ENCODE measurements around the gene CHSY1. TPM values are rescaled to one million over a fixed set of nuclear protein-coding genes. Genes with fewer than 3 reads are reported as not detected.

Gene CHSY1
- total RNA-seq, 1 experiment from 2014 or later: 59.1 TPM

DNA sequence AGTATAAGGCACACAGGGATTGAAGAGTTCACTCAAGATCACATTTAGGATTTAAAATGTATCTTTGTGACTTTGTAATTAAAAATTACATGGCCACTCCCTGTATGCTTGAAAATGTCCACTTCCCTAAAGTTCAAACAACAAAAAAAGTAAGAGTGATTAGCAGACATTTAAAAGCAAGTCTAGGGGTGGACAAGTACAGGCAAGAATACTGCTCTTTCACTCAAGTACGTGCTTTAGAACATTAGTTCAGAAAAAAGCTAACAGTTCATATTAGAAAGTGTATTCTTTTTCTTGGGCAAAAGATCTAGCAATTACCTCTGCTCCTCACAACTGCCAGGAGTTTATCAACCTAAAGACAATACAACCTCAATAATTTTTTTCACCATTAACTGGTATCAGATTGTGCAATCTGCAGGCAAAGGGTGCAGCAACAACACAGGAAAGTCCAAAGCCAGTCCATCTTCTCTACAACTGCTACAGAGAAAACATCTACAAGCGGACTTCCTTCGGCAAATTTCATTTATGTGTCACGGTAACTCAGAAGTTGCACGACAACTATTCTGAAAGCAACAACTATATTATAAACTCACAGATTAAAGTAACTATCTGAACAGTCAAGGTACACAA is 18.1 kb downstream of the CHSY1 start (continued):
- TF ChIP-seq, protein P1, sequence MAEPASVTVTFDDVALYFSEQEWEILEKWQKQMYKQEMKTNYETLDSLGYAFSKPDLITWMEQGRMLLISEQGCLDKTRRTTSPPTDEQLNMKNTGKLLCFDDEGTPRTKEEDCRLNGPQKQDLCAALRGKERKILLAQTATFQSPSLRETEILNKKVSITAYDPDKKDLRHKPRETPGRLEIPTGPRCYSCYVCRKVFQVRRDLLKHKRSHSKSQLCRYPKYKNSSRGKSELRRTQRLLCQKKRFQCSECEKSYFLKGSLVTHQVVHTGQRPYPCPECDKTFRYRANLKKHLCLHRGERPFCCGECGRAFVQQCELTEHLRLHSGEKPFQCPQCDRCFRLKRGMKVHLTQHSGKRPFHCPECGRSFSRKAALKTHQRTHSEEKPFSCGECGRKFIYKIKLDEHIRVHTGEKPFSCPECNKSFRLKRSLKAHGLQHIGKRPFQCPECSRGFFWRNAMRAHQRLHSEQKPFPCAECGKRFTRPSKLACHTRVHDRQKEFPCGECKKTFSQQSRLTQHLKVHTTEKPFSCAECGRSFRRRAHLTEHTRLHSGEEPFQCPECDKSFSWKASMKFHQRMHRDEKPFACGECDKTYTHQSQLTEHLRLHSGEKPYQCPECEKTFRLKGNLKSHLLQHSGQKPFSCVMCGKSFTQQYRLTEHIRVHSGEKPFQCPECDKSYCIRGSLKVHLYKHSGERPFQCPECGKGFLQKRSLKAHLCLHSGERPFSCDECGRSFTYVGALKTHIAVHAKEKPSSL (CRISPR knock-in tag; conservative IDR thresholded peaks at IDR 0.05): no peak
- TF ChIP-seq, protein P2, sequence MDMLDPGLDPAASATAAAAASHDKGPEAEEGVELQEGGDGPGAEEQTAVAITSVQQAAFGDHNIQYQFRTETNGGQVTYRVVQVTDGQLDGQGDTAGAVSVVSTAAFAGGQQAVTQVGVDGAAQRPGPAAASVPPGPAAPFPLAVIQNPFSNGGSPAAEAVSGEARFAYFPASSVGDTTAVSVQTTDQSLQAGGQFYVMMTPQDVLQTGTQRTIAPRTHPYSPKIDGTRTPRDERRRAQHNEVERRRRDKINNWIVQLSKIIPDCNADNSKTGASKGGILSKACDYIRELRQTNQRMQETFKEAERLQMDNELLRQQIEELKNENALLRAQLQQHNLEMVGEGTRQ (CRISPR knock-in tag; IDR thresholded peaks at IDR 0.05): no peak
- TF ChIP-seq RORB (CRISPR knock-in tag; IDR thresholded peaks at IDR 0.05): no peak
- no peak for TF ChIP-seq EMX1 (CRISPR knock-in tag; IDR thresholded peaks at IDR 0.05)
- no peak for TF ChIP-seq SOX15 (CRISPR knock-in tag; IDR thresholded peaks at IDR 0.05)
- TF ChIP-seq, protein P3, sequence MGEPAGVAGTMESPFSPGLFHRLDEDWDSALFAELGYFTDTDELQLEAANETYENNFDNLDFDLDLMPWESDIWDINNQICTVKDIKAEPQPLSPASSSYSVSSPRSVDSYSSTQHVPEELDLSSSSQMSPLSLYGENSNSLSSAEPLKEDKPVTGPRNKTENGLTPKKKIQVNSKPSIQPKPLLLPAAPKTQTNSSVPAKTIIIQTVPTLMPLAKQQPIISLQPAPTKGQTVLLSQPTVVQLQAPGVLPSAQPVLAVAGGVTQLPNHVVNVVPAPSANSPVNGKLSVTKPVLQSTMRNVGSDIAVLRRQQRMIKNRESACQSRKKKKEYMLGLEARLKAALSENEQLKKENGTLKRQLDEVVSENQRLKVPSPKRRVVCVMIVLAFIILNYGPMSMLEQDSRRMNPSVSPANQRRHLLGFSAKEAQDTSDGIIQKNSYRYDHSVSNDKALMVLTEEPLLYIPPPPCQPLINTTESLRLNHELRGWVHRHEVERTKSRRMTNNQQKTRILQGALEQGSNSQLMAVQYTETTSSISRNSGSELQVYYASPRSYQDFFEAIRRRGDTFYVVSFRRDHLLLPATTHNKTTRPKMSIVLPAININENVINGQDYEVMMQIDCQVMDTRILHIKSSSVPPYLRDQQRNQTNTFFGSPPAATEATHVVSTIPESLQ (CRISPR knock-in tag; IDR thresholded peaks at IDR 0.05): no peak
- no peak for TF ChIP-seq ZNF396 (CRISPR knock-in tag; IDR thresholded peaks at IDR 0.05; ENCODE audit: borderline replicate concordance)
- TF ChIP-seq, protein P4, sequence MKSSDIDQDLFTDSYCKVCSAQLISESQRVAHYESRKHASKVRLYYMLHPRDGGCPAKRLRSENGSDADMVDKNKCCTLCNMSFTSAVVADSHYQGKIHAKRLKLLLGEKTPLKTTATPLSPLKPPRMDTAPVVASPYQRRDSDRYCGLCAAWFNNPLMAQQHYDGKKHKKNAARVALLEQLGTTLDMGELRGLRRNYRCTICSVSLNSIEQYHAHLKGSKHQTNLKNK (CRISPR knock-in tag; IDR thresholded peaks at IDR 0.05): no peak
- no peak for TF ChIP-seq RELA (CRISPR knock-in tag; IDR thresholded peaks at IDR 0.05; ENCODE audit: borderline replicate concordance)
- TF ChIP-seq, protein P5, sequence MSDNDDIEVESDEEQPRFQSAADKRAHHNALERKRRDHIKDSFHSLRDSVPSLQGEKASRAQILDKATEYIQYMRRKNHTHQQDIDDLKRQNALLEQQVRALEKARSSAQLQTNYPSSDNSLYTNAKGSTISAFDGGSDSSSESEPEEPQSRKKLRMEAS (CRISPR knock-in tag; IDR thresholded peaks at IDR 0.05): no peak
- TF ChIP-seq OVOL2 (CRISPR knock-in tag; IDR thresholded peaks at IDR 0.05; ENCODE audit: borderline replicate concordance): no peak
- TF ChIP-seq, protein P6, sequence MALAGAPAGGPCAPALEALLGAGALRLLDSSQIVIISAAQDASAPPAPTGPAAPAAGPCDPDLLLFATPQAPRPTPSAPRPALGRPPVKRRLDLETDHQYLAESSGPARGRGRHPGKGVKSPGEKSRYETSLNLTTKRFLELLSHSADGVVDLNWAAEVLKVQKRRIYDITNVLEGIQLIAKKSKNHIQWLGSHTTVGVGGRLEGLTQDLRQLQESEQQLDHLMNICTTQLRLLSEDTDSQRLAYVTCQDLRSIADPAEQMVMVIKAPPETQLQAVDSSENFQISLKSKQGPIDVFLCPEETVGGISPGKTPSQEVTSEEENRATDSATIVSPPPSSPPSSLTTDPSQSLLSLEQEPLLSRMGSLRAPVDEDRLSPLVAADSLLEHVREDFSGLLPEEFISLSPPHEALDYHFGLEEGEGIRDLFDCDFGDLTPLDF (CRISPR knock-in tag; IDR thresholded peaks at IDR 0.05): no peak
- no peak for TF ChIP-seq NR3C1 (CRISPR knock-in tag; conservative IDR thresholded peaks at IDR 0.05; ENCODE audit: low read depth)
- TF ChIP-seq, protein P7, sequence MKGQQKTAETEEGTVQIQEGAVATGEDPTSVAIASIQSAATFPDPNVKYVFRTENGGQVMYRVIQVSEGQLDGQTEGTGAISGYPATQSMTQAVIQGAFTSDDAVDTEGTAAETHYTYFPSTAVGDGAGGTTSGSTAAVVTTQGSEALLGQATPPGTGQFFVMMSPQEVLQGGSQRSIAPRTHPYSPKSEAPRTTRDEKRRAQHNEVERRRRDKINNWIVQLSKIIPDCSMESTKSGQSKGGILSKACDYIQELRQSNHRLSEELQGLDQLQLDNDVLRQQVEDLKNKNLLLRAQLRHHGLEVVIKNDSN (CRISPR knock-in tag; IDR thresholded peaks at IDR 0.05): no peak
- no peak for TF ChIP-seq NFE2L1 (CRISPR knock-in tag; IDR thresholded peaks at IDR 0.05)
- TF ChIP-seq TP53 (CRISPR knock-in tag; IDR thresholded peaks at IDR 0.05): no peak

DNA sequence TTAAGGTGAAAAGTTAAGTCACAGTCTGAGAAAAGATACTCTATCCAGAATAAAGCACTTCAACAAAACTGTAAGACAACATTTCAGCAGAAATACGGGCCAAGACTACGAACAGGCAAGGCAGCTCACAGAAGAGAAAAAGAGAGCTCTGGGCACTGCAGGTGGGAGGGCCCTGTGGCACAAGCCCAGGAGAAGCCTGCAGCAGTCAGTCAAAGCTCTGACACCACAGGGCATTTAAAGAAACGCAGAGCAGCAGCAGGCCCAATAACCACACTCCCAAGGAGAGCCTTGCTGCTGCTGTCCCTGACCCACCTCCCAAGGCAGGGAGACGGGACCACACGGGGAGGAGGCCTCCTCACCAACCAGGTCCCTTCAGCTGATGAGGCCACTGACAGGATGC is 19.2 kb downstream of the CHSY1 start:
- ChIA-PET CTCF (no interaction called here), POLR2A (no interaction called here)
- TF ChIP-seq NFYB (CRISPR knock-in tag; conservative IDR thresholded peaks at IDR 0.05; ENCODE audit: low read depth): no peak
- TF ChIP-seq NFE2L1 (CRISPR knock-in tag; IDR thresholded peaks at IDR 0.05): no peak
- TF ChIP-seq, protein P8, sequence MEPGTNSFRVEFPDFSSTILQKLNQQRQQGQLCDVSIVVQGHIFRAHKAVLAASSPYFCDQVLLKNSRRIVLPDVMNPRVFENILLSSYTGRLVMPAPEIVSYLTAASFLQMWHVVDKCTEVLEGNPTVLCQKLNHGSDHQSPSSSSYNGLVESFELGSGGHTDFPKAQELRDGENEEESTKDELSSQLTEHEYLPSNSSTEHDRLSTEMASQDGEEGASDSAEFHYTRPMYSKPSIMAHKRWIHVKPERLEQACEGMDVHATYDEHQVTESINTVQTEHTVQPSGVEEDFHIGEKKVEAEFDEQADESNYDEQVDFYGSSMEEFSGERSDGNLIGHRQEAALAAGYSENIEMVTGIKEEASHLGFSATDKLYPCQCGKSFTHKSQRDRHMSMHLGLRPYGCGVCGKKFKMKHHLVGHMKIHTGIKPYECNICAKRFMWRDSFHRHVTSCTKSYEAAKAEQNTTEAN (CRISPR knock-in tag; IDR thresholded peaks at IDR 0.05): no peak
- TF ChIP-seq RORB (CRISPR knock-in tag; IDR thresholded peaks at IDR 0.05): no peak
- TF ChIP-seq, protein P9, sequence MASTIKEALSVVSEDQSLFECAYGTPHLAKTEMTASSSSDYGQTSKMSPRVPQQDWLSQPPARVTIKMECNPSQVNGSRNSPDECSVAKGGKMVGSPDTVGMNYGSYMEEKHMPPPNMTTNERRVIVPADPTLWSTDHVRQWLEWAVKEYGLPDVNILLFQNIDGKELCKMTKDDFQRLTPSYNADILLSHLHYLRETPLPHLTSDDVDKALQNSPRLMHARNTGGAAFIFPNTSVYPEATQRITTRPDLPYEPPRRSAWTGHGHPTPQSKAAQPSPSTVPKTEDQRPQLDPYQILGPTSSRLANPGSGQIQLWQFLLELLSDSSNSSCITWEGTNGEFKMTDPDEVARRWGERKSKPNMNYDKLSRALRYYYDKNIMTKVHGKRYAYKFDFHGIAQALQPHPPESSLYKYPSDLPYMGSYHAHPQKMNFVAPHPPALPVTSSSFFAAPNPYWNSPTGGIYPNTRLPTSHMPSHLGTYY (CRISPR knock-in tag; IDR thresholded peaks at IDR 0.05): no peak
- TF ChIP-seq ZNF423 (CRISPR knock-in tag; IDR thresholded peaks at IDR 0.05): no peak
- no peak for TF ChIP-seq ZNF416 (CRISPR knock-in tag; IDR thresholded peaks at IDR 0.05)
- no peak for TF ChIP-seq ATF1 (CRISPR knock-in tag; IDR thresholded peaks at IDR 0.05)
- TF ChIP-seq, protein P5 (CRISPR knock-in tag; IDR thresholded peaks at IDR 0.05): no peak
- TF ChIP-seq, protein P10, sequence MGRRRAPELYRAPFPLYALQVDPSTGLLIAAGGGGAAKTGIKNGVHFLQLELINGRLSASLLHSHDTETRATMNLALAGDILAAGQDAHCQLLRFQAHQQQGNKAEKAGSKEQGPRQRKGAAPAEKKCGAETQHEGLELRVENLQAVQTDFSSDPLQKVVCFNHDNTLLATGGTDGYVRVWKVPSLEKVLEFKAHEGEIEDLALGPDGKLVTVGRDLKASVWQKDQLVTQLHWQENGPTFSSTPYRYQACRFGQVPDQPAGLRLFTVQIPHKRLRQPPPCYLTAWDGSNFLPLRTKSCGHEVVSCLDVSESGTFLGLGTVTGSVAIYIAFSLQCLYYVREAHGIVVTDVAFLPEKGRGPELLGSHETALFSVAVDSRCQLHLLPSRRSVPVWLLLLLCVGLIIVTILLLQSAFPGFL (CRISPR knock-in tag; IDR thresholded peaks at IDR 0.05; ENCODE audit: borderline replicate concordance): no peak
- Mint-ChIP-seq H3K36me3 (peaks cover 52% of the 10 kb centered on the region), H3K27me3 (ENCODE audit: low read depth) (no peaks in the 10 kb centered on the region), H3K9me3 (no peaks in the 10 kb centered on the region), H3K4me1 (peaks cover 35% of the 10 kb centered on the region), H3K27ac (no peak overlapping the region), H3K4me3 (no peak overlapping the region)
- DNase-seq (ENCODE audit: low spot score) (no peak), ATAC-seq (peak; percentile 85)

All from WTC11 (cell line).